Neuronal stem cell (in vitro differentiated cells): ENCODE measurements around the gene SMIM17.

Source experiments
- DNase-seq: peaks from one replicate; pipeline ENCODE4 v3.0.0-alpha.2; 2013; ENCODE audit warnings: low spot score
- H2AFZ ChIP-seq: one replicate; pipeline ENCODE4 v1.6.1; 2013; ENCODE audit warnings: mild to moderate bottlenecking, low read length, inconsistent platforms
- H2AK5ac ChIP-seq: 2 replicates; pipeline ENCODE4 v1.6.1; 2013; ENCODE audit warnings: low read depth, mild to moderate bottlenecking, inconsistent platforms, low read length, moderate library complexity, mixed read lengths
- H2BK120ac ChIP-seq: 2 replicates; pipeline ENCODE4 v1.6.1; 2013; ENCODE audit warnings: low read depth, mild to moderate bottlenecking, inconsistent platforms, low read length, moderate library complexity, mixed read lengths
- H2BK12ac ChIP-seq: one replicate; pipeline ENCODE4 v1.6.1; 2013; ENCODE audit warnings: low read length, inconsistent platforms
- H2BK15ac ChIP-seq: 2 replicates; pipeline ENCODE4 v1.6.1; 2013; ENCODE audit warnings: mild to moderate bottlenecking, low read length, inconsistent platforms, mixed read lengths
- H2BK5ac ChIP-seq: one replicate; pipeline ENCODE4 v1.6.1; 2013; ENCODE audit warnings: inconsistent platforms, mild to moderate bottlenecking, low read length, moderate library complexity
- H3K14ac ChIP-seq: one replicate; pipeline ENCODE4 v1.6.1; 2013; ENCODE audit warnings: low read length, inconsistent platforms
- H3K18ac ChIP-seq: 2 replicates; pipeline ENCODE4 v1.6.1; 2013; ENCODE audit warnings: low read length, inconsistent platforms
- H3K23ac ChIP-seq: 2 replicates; pipeline ENCODE4 v1.6.1; 2013; ENCODE audit warnings: low read depth, mild to moderate bottlenecking, mixed read lengths, low read length, inconsistent platforms; ENCODE audit not compliant: poor library complexity
- H3K27ac ChIP-seq: replicated peaks from 3 replicates; pipeline ENCODE4 v1.5.1; 2013; ENCODE audit warnings: low read length, inconsistent platforms
- H3K27me3 ChIP-seq, 3 experiments: 2 replicates each; pipeline ENCODE4 v1.6.1; 2013; ENCODE audit warnings: low read length in 3 of 3, mild to moderate bottlenecking in 2 of 3, inconsistent platforms in 1 of 3, low read depth in 1 of 3, mixed read lengths in 1 of 3, moderate library complexity in 1 of 3; ENCODE audit not compliant: control insufficient read depth in 3 of 3, insufficient read depth in 3 of 3
- H3K36me3 ChIP-seq, 2 donors: replicated peaks in 1 of 2; 2 replicates each; pipeline ENCODE4 v1.6.1; 2013; ENCODE audit warnings: low read length in 2 of 2; ENCODE audit not compliant: control insufficient read depth in 2 of 2, insufficient read depth in 2 of 2
- H3K4ac ChIP-seq: 2 replicates; pipeline ENCODE4 v1.6.1; 2013; ENCODE audit warnings: inconsistent platforms, mild to moderate bottlenecking, low read length, moderate library complexity
- H3K4me1 ChIP-seq, 2 donors: 1 replicate in 1 of 2; 2 replicates in 1 of 2; pipeline ENCODE4 v1.6.1; 2013; ENCODE audit warnings: low read length in 2 of 2, low read depth in 1 of 2; ENCODE audit not compliant: control insufficient read depth in 2 of 2, insufficient read depth in 1 of 2
- H3K4me2 ChIP-seq: one replicate; pipeline ENCODE4 v1.6.1; 2013; ENCODE audit warnings: mild to moderate bottlenecking, low read length, inconsistent platforms; ENCODE audit not compliant: insufficient read depth, poor library complexity, severe bottlenecking
- H3K4me3 ChIP-seq, 2 donors: 2 replicates each; pipeline ENCODE4 v1.5.1; 2013; ENCODE audit warnings: low read length in 2 of 2, mild to moderate bottlenecking in 2 of 2, inconsistent platforms in 1 of 2, moderate library complexity in 1 of 2
- H3K79me1 ChIP-seq: one replicate; pipeline ENCODE4 v1.6.1; 2013; ENCODE audit warnings: low read depth, mild to moderate bottlenecking, inconsistent platforms, low read length, moderate library complexity
- H3K9ac ChIP-seq: one replicate; pipeline ENCODE4 v1.6.1; 2013; ENCODE audit warnings: mild to moderate bottlenecking, low read depth, low read length, inconsistent platforms; ENCODE audit not compliant: poor library complexity
- H3K9me3 ChIP-seq, 2 donors: replicated peaks in 1 of 2; 2 replicates each; pipeline versions ENCODE3 to v1.6.1; 2013; ENCODE audit warnings: low read length in 2 of 2, mild to moderate bottlenecking in 2 of 2, inconsistent platforms in 1 of 2, low read depth in 1 of 2, mixed read lengths in 1 of 2, moderate library complexity in 1 of 2; ENCODE audit not compliant: control insufficient read depth in 2 of 2, insufficient read depth in 1 of 2
- H4K8ac ChIP-seq: one replicate; pipeline ENCODE4 v1.6.1; 2013; ENCODE audit warnings: low read depth, mild to moderate bottlenecking, inconsistent platforms, low read length, moderate library complexity
- H4K91ac ChIP-seq: one replicate; pipeline ENCODE4 v1.6.1; 2013; ENCODE audit warnings: low read length, low read depth, mild to moderate bottlenecking, inconsistent platforms; ENCODE audit not compliant: poor library complexity
- WGBS, 2 donors: extraction: QIAGEN DNeasy Blood & Tissue Kit; methylation state at CpG; one replicate each; pipeline ENCODE4 v1.1.7; 2013; ENCODE audit warnings: missing lambda C conversion rate in 2 of 2, mixed read lengths in 1 of 2; ENCODE audit not compliant: insufficient read length in 2 of 2, insufficient replicate concordance in 1 of 2; ENCODE audit errors: extremely low coverage in 2 of 2; 5-methylcytosine and 5-hydroxymethylcytosine counted together

The SMIM17 gene

DNA sequence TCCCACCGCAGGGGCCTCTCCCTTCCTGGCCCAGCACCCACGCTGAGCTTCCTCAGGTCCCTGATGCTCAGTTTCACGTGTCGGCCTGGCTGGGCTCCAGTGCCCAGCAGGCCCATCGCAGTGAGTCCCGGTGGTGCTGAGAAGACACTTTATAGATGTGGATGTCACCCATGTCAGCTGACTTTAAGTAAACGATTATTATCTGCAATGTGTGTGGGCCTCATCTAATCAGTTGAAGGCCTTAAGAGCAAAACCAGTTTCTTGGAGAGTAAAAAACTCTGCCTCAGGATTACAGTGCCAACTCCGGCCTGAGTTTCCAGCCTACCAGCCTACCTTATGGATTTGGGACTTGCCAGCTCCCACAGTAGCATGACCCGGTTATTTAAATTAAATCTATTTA is 17.3 kb upstream of the SMIM17 start:
- Histone ChIP-seq H3K4me3 (no peak overlapping the region), H2AFZ (no peak overlapping the region), H3K4me2 (no peak overlapping the region), H3K79me1 (peaks cover 5% of the 10 kb centered on the region), H2BK120ac (no peak overlapping the region), H3K27me3 (no peaks in the 10 kb centered on the region), H4K8ac (no peak overlapping the region), H3K36me3 (peaks cover 33 to 51% of the 10 kb centered on the region in 2 donors), H2BK15ac (no peak overlapping the region), H3K9me3 (peaks cover 36 to 69% of the 10 kb centered on the region in 2 donors), H3K14ac (no peak overlapping the region), H3K23ac (no peak overlapping the region), H3K4me1 (no peaks in the 10 kb centered on the region), H3K9ac (no peak overlapping the region), H2BK5ac (no peak overlapping the region), H3K4ac (no peak overlapping the region), H3K27ac (no peak overlapping the region), H2BK12ac (no peak overlapping the region), H3K18ac (no peak overlapping the region), H2AK5ac (no peak overlapping the region), H4K91ac (no peak overlapping the region)
- no CpG with 5 or more reads among the region's 9 CpGs for WGBS, 2 donors
- no peak for DNase-seq

- no peaks in the 10 kb centered on the region for H3K4me1 ChIP-seq
- no peak overlapping the region for H3K4me2 ChIP-seq
- H3K4me3 ChIP-seq, result no peak overlapping the region
- no peak overlapping the region for H2AFZ ChIP-seq
- no peak overlapping the region for H3K14ac ChIP-seq
- no peak overlapping the region for H4K91ac ChIP-seq
- no peak overlapping the region for H4K8ac ChIP-seq
- WGBS, 2 donors, result no CpG with 5 or more reads among the region's 1 CpG
- no peak overlapping the region for H2BK12ac ChIP-seq
- H2BK5ac ChIP-seq, result no peak overlapping the region
- H3K36me3 ChIP-seq, result no peaks in the 10 kb centered on the region
- H2AK5ac ChIP-seq, result no peak overlapping the region
- no peak overlapping the region for H3K23ac ChIP-seq
- H3K18ac ChIP-seq, result no peak overlapping the region
- no peaks in the 10 kb centered on the region for H3K79me1 ChIP-seq
- peaks cover 29 to 32% of the 10 kb centered on the region in 2 donors for H3K9me3 ChIP-seq
- no peaks in the 10 kb centered on the region for H3K27me3 ChIP-seq
- no peak overlapping the region for H3K9ac ChIP-seq
- no peak for DNase-seq
- H3K4ac ChIP-seq, result no peak overlapping the region
- no peak overlapping the region for H3K27ac ChIP-seq
- no peak overlapping the region for H2BK15ac ChIP-seq
- H2BK120ac ChIP-seq, result no peak overlapping the region
Measured at GRCh38 chr19:56633021-56633420, 9.9 kb upstream of the SMIM17 start.

GRCh38 chr19:56637976-56638555 is 4.9 kb upstream of the SMIM17 start:
- Histone ChIP-seq H3K14ac (no peak overlapping the region), H3K27me3 (peaks cover 0 to 3% (median 0%) of the 10 kb centered on the region in 3 experiments), H2BK15ac (no peak overlapping the region), H3K18ac (no peak overlapping the region), H3K9me3 (peaks cover 10 to 14% of the 10 kb centered on the region in 2 donors), H4K91ac (no peak overlapping the region), H2BK5ac (no peak overlapping the region), H3K23ac (no peak overlapping the region), H2AFZ (no peak overlapping the region), H3K4me1 (no peaks in the 10 kb centered on the region), H3K27ac (no peak overlapping the region), H3K9ac (no peak overlapping the region), H3K79me1 (no peaks in the 10 kb centered on the region), H3K4ac (no peak overlapping the region), H3K36me3 (no peaks in the 10 kb centered on the region), H2BK120ac (no peak overlapping the region), H3K4me3 (no peak overlapping the region), H2BK12ac (no peak overlapping the region), H3K4me2 (no peak overlapping the region), H4K8ac (no peak overlapping the region), H2AK5ac (no peak overlapping the region)
- DNase-seq, result peak; percentile 90
- WGBS, 2 donors, result no CpG with 5 or more reads among the region's 21 CpGs

DNA sequence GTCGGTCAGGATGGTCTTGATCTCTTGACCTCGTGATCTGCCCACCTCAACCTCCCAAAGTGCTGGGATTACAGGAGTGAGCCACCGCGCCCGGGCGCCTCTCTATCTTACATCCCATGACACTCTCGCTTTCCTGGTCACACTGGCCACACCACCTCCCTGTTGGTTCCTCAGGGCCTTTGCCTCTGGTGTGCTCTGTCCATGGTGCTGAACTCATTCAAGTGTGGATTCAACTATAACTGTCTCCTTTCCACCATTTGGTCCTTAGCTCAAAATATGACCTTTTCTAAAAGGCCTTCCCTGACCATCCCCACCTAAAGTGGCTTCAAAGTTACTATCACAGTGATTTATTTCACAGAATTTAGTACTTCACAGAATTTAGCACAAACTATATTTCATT is 3.7 kb upstream of the SMIM17 start:
- WGBS, 2 donors, result no CpG with 5 or more reads among the region's 7 CpGs

More for the DNA sequence above, 3.7 kb upstream of the SMIM17 start:
- Histone ChIP-seq H4K8ac (no peak overlapping the region), H3K9me3 (peaks cover 6 to 10% of the 10 kb centered on the region in 2 donors), H3K36me3 (no peaks in the 10 kb centered on the region), H3K4me3 (peak overlapping the region in 1 of 2 donors; percentile 35), H2BK5ac (no peak overlapping the region), H2BK12ac (no peak overlapping the region), H4K91ac (no peak overlapping the region), H3K14ac (no peak overlapping the region), H3K4me2 (no peak overlapping the region), H3K9ac (no peak overlapping the region), H3K4ac (no peak overlapping the region), H3K23ac (no peak overlapping the region), H3K79me1 (no peaks in the 10 kb centered on the region), H2AK5ac (no peak overlapping the region), H3K18ac (no peak overlapping the region), H3K4me1 (no peaks in the 10 kb centered on the region), H3K27ac (no peak overlapping the region), H3K27me3 (peaks cover 0 to 12% (median 0%) of the 10 kb centered on the region in 3 experiments), H2BK15ac (no peak overlapping the region), H2BK120ac (no peak overlapping the region), H2AFZ (no peak overlapping the region)
- peak; percentile 53 for DNase-seq
